Bronchial epithelial cell (primary cell): ENCODE data around the gene LAMP5. TPM values are rescaled to one million over a fixed set of nuclear protein-coding genes. Genes with fewer than 3 reads are reported as not detected.

Experiments
- DNase-seq: peaks from one replicate; pipeline ENCODE4 v3.0.0-alpha.2; 2010; ENCODE audit warnings: low read depth
- FAIRE-seq: peaks from 2 replicates; lab custom pipeline; 2011; peaks lifted over from hg19 to GRCh38; lab: Jason Lieb, UNC
- H3K27me3 ChIP-seq: 2 replicates; pipeline ENCODE4 v1.5.1; 2011; ENCODE audit warnings: low read length; ENCODE audit not compliant: control insufficient read depth, insufficient read depth
- H3K36me3 ChIP-seq: 2 replicates; pipeline ENCODE4 v1.5.1; 2011; ENCODE audit warnings: low read length; ENCODE audit not compliant: control insufficient read depth, insufficient read depth
- H3K4me3 ChIP-seq: 2 replicates; pipeline ENCODE4 v1.5.1; 2011; ENCODE audit warnings: mild to moderate bottlenecking, low read depth, low read length, control low read depth
- CTCF ChIP-seq: IDR thresholded peaks from 2 replicates; pipeline ENCODE4 v1.5.1; 2011; ENCODE audit warnings: mild to moderate bottlenecking, moderate library complexity, low read length, control low read depth, inconsistent platforms; ENCODE audit not compliant: insufficient read depth, severe bottlenecking
- total RNA-seq: library from RNA; depleted of rRNA; stranded (reverse); fragments of >200 nt; gene quantifications from 2 replicates; pipeline ENCODE4 v1.2.1, GENCODE V29; 2014

LAMP5 gene
- total RNA-seq, 1 donor from 2014 or later: not detected

- Histone ChIP-seq H3K4me3 (no peak overlapping the region), H3K36me3 (no peaks in the 10 kb centered on the region), H3K27me3 (no peaks in the 10 kb centered on the region)
- FAIRE-seq: no peak
- TF ChIP-seq CTCF: no peak
- DNase-seq: no peak
Observed at GRCh38 chr20:9495701-9496100, 18.7 kb upstream of the LAMP5 start.

GRCh38 chr20:9496155-9496554, 18.2 kb upstream of the LAMP5 start:
- no peak for TF ChIP-seq CTCF
- Histone ChIP-seq H3K4me3 (no peak overlapping the region), H3K36me3 (no peaks in the 10 kb centered on the region), H3K27me3 (no peaks in the 10 kb centered on the region)
- no peak for DNase-seq
- no peak for FAIRE-seq

- FAIRE-seq (no peak), DNase-seq (peak; percentile 7)
- H3K36me3 ChIP-seq: no peaks in the 10 kb centered on the region
- no peak for TF ChIP-seq CTCF
- no peaks in the 10 kb centered on the region for H3K27me3 ChIP-seq
- H3K4me3 ChIP-seq: no peak overlapping the region
Observed at GRCh38 chr20:9498322-9498721, 16.1 kb upstream of the LAMP5 start.

- no peak for TF ChIP-seq CTCF
- Histone ChIP-seq H3K36me3 (no peaks in the 10 kb centered on the region), H3K27me3 (no peaks in the 10 kb centered on the region), H3K4me3 (no peak overlapping the region)
- DNase-seq (no peak), FAIRE-seq (peak; percentile 23)
Observed at GRCh38 chr20:9499126-9499899, 15.1 kb upstream of the LAMP5 start.

- Histone ChIP-seq H3K36me3 (no peaks in the 10 kb centered on the region), H3K4me3 (no peak overlapping the region), H3K27me3 (peaks cover under 1% of the 10 kb centered on the region)
- FAIRE-seq (no peak), DNase-seq (no peak)
- no peak for TF ChIP-seq CTCF
Observed at GRCh38 chr20:9500121-9500520, 14.3 kb upstream of the LAMP5 start.

GRCh38 chr20:9501473-9501872, 12.9 kb upstream of the LAMP5 start:
- FAIRE-seq (no peak), DNase-seq (no peak)
- no peak overlapping the region for H3K4me3 ChIP-seq
- H3K27me3 ChIP-seq: peaks cover 13% of the 10 kb centered on the region
- no peak for TF ChIP-seq CTCF
- H3K36me3 ChIP-seq: no peaks in the 10 kb centered on the region
